ENCODE results near the gene IL13RA2. TPM values are rescaled to one million over a fixed set of nuclear protein-coding genes. Genes with fewer than 3 reads are reported as not detected.

The IL13RA2 gene
- total RNA-seq, 4 donors from 2014 or later, result not detected

- Histone ChIP-seq H3K27me3 (no peaks in the 10 kb centered on the region), H3K4me3 (no peak overlapping the region), H3K9me3 (no peaks in the 10 kb centered on the region), H3K4me1 (no peaks in the 10 kb centered on the region), H3K36me3 (no peaks in the 10 kb centered on the region), H3K27ac (no peak overlapping the region)
- TF ChIP-seq CTCF (IDR thresholded peaks at IDR 0.05) (no peak), POLR2A (IDR thresholded peaks at IDR 0.05) (no peak)
- no peak for DNase-seq
- intact Hi-C loops (cut with DNase I; ENCODE audit: low total_unique reads), result no loop called here
Observed at GRCh38 chrX:115013705-115014104, 3.7 kb downstream of the IL13RA2 start.

- intact Hi-C loops (cut with DNase I; ENCODE audit: low total_unique reads), result no loop called here
- peaks cover 0 to 11% of the 10 kb centered on the region in 2 donors for H3K27me3 ChIP-seq
Observed at GRCh38 chrX:115011428-115011827, 6.0 kb downstream of the IL13RA2 start.

GRCh38 chrX:114999906-115000305, 17.5 kb downstream of the IL13RA2 start:
- H3K27ac ChIP-seq, result no peak overlapping the region
- H3K36me3 ChIP-seq, result no peaks in the 10 kb centered on the region
- H3K27me3 ChIP-seq, result no peaks in the 10 kb centered on the region
- no peaks in the 10 kb centered on the region for H3K9me3 ChIP-seq
- no peak overlapping the region for H3K4me3 ChIP-seq
- DNase-seq, result no peak
- TF ChIP-seq POLR2A (IDR thresholded peaks at IDR 0.05) (no peak), CTCF (IDR thresholded peaks at IDR 0.05) (no peak)
- intact Hi-C loops (cut with DNase I; ENCODE audit: low total_unique reads), result no loop called here
- no peaks in the 10 kb centered on the region for H3K4me1 ChIP-seq

More at GRCh38 chrX:115011428-115011827, 6.0 kb downstream of the IL13RA2 start:
- H3K36me3 ChIP-seq, result no peaks in the 10 kb centered on the region
- DNase-seq, result no peak
- H3K9me3 ChIP-seq, result no peaks in the 10 kb centered on the region
- no peak overlapping the region for H3K27ac ChIP-seq
- no peak for TF ChIP-seq CTCF (IDR thresholded peaks at IDR 0.05)
- no peak for TF ChIP-seq POLR2A (IDR thresholded peaks at IDR 0.05)
- H3K4me3 ChIP-seq, result no peak overlapping the region
- H3K4me1 ChIP-seq, result no peaks in the 10 kb centered on the region

GRCh38 chrX:114997779-114998178, 19.6 kb downstream of the IL13RA2 start:
- DNase-seq, result no peak
- intact Hi-C loops (cut with DNase I; ENCODE audit: low total_unique reads), result no loop called here
- Histone ChIP-seq H3K27ac (no peak overlapping the region), H3K27me3 (no peaks in the 10 kb centered on the region), H3K4me1 (no peaks in the 10 kb centered on the region), H3K9me3 (no peaks in the 10 kb centered on the region), H3K36me3 (no peaks in the 10 kb centered on the region), H3K4me3 (no peak overlapping the region)
- TF ChIP-seq CTCF (IDR thresholded peaks at IDR 0.05) (no peak), POLR2A (IDR thresholded peaks at IDR 0.05) (no peak)

- no peaks in the 10 kb centered on the region for H3K4me1 ChIP-seq
- no peak for TF ChIP-seq POLR2A (IDR thresholded peaks at IDR 0.05)
- no peak for TF ChIP-seq CTCF (IDR thresholded peaks at IDR 0.05)
- no peaks in the 10 kb centered on the region for H3K36me3 ChIP-seq
- H3K4me3 ChIP-seq, result no peak overlapping the region
- intact Hi-C loops (cut with DNase I; ENCODE audit: low total_unique reads), result no loop called here
- H3K27ac ChIP-seq, result no peak overlapping the region
- H3K27me3 ChIP-seq, result no peaks in the 10 kb centered on the region
- H3K9me3 ChIP-seq, result no peaks in the 10 kb centered on the region
- DNase-seq, result no peak
Observed at GRCh38 chrX:114985967-114986592, 31.3 kb downstream of the IL13RA2 start.
